ENCODE measurements around the gene ASTL. TPM values are rescaled to one million over a fixed set of nuclear protein-coding genes. Genes with fewer than 3 reads are reported as not detected.
A peak's percentile ranks its signal among the peaks of the same experiment; 100 is the strongest.

ASTL gene
- total RNA-seq, 1 donor from 2014 or later, result 0.30 TPM

GRCh38 chr2:96112501-96113366 lies 25.6 kb downstream of the ASTL start:
- no peak for DNase-seq

GRCh38 chr2:96111823-96112500 lies 26.3 kb downstream of the ASTL start:
- no peak for DNase-seq

- no peak for DNase-seq
These were observed 27.1 kb downstream of the ASTL start for GRCh38 chr2:96111257-96111640.

- DNase-seq, result no peak
These were observed 27.6 kb downstream of the ASTL start for GRCh38 chr2:96110621-96111256.

GRCh38 chr2:96109931-96110511 lies 28.3 kb downstream of the ASTL start:
- no peak for DNase-seq

GRCh38 chr2:96109361-96109680 lies 29.0 kb downstream of the ASTL start:
- no peak for DNase-seq

- peak; percentile 77 for DNase-seq
These were observed 29.6 kb downstream of the ASTL start for GRCh38 chr2:96108541-96109360.

- DNase-seq, result no peak
These were observed 30.2 kb downstream of the ASTL start for GRCh38 chr2:96108151-96108540.

- DNase-seq, result no peak
These were observed 30.6 kb downstream of the ASTL start for GRCh38 chr2:96107708-96108065.

GRCh38 chr2:96106991-96107707 lies 31.2 kb downstream of the ASTL start:
- DNase-seq, result no peak

GRCh38 chr2:96105994-96106715 lies 32.1 kb downstream of the ASTL start:
- DNase-seq, result no peak

- DNase-seq, result no peak
These were observed 33.0 kb downstream of the ASTL start for GRCh38 chr2:96105152-96105915.

GRCh38 chr2:96104487-96104861 lies 33.8 kb downstream of the ASTL start:
- no peak for DNase-seq

GRCh38 chr2:96103761-96104486 lies 34.4 kb downstream of the ASTL start:
- DNase-seq, result no peak

- DNase-seq, result no peak
These were observed 35.1 kb downstream of the ASTL start for GRCh38 chr2:96103187-96103601.

GRCh38 chr2:96102596-96103186 lies 35.6 kb downstream of the ASTL start:
- DNase-seq, result no peak

GRCh38 chr2:96100893-96101304 lies 37.4 kb downstream of the ASTL start:
- DNase-seq, result no peak

- no peak for DNase-seq
These were observed 38.2 kb downstream of the ASTL start for GRCh38 chr2:96099861-96100798.

Measured in skin of body (tissue), 2 donors.